ENCODE data around the gene NUDT22. TPM values are rescaled to one million over a fixed set of nuclear protein-coding genes. Genes with fewer than 3 reads are reported as not detected.
A peak's percentile ranks its signal among the peaks of the same experiment; 100 is the strongest.
"Not testable (repeated sequence)": the region's sequence is repeated elsewhere in the genome, so short reads cannot be mapped to it uniquely, and the experiment has no call there.

The NUDT22 gene
- total RNA-seq, 2 donors from 2014 or later = 73.3 to 95.6 TPM

GRCh38 chr11:64245401-64245796 lies 19.3 kb downstream of the NUDT22 start:
- Histone ChIP-seq H3K9me3 (no peaks in the 10 kb centered on the region), H3K27me3 (no peaks in the 10 kb centered on the region), H3K4me3 (peak overlapping the region; percentile 74 to 82), H3K27ac (peak overlapping the region; percentile 88 to 91), H3K36me3 (peaks cover 10% of the 10 kb centered on the region), H3K4me1 (peaks cover 0 to 47% of the 10 kb centered on the region in 2 donors)
- TF ChIP-seq, protein P1, sequence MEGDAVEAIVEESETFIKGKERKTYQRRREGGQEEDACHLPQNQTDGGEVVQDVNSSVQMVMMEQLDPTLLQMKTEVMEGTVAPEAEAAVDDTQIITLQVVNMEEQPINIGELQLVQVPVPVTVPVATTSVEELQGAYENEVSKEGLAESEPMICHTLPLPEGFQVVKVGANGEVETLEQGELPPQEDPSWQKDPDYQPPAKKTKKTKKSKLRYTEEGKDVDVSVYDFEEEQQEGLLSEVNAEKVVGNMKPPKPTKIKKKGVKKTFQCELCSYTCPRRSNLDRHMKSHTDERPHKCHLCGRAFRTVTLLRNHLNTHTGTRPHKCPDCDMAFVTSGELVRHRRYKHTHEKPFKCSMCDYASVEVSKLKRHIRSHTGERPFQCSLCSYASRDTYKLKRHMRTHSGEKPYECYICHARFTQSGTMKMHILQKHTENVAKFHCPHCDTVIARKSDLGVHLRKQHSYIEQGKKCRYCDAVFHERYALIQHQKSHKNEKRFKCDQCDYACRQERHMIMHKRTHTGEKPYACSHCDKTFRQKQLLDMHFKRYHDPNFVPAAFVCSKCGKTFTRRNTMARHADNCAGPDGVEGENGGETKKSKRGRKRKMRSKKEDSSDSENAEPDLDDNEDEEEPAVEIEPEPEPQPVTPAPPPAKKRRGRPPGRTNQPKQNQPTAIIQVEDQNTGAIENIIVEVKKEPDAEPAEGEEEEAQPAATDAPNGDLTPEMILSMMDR (IDR thresholded peaks at IDR 0.05) = no peak
- DNase-seq (ENCODE audit: low spot score) = no peak

GRCh38 chr11:64245797-64246620 lies 19.9 kb downstream of the NUDT22 start:
- no peaks in the 10 kb centered on the region for H3K27me3 ChIP-seq
- peak overlapping the region; percentile 88 to 91 for H3K27ac ChIP-seq
- peaks cover 10% of the 10 kb centered on the region for H3K36me3 ChIP-seq
- peaks cover 0 to 51% of the 10 kb centered on the region in 2 donors for H3K4me1 ChIP-seq
- peak overlapping the region; percentile 74 to 82 for H3K4me3 ChIP-seq
- peak; percentile 88 for DNase-seq (ENCODE audit: low spot score)
- H3K9me3 ChIP-seq = no peaks in the 10 kb centered on the region
- TF ChIP-seq, protein P1 (IDR thresholded peaks at IDR 0.05) = no peak

DNA sequence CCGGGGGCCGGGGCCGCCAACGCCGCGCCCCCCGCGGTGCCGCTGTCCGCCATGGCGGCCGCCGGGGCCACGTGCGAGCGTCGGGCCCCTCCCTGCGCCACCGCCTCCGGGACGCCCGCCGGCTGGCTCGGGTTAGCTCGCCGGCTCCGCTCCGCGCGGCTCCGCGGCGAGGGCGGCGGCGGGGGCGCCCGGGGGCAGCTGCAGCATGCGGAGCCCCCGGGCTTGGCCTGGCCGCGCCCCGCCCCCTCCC lies 20.5 kb downstream of the NUDT22 start:
- H3K9me3 ChIP-seq; DNase-seq (ENCODE audit: low spot score); H3K27me3 ChIP-seq: not testable (repeated sequence)
- peak overlapping the region; percentile 88 to 95 for H3K27ac ChIP-seq
- peak overlapping the region; percentile 74 to 82 for H3K4me3 ChIP-seq
- peaks cover 0 to 52% of the 10 kb centered on the region in 2 donors for H3K4me1 ChIP-seq
- peaks cover 10% of the 10 kb centered on the region for H3K36me3 ChIP-seq

DNA sequence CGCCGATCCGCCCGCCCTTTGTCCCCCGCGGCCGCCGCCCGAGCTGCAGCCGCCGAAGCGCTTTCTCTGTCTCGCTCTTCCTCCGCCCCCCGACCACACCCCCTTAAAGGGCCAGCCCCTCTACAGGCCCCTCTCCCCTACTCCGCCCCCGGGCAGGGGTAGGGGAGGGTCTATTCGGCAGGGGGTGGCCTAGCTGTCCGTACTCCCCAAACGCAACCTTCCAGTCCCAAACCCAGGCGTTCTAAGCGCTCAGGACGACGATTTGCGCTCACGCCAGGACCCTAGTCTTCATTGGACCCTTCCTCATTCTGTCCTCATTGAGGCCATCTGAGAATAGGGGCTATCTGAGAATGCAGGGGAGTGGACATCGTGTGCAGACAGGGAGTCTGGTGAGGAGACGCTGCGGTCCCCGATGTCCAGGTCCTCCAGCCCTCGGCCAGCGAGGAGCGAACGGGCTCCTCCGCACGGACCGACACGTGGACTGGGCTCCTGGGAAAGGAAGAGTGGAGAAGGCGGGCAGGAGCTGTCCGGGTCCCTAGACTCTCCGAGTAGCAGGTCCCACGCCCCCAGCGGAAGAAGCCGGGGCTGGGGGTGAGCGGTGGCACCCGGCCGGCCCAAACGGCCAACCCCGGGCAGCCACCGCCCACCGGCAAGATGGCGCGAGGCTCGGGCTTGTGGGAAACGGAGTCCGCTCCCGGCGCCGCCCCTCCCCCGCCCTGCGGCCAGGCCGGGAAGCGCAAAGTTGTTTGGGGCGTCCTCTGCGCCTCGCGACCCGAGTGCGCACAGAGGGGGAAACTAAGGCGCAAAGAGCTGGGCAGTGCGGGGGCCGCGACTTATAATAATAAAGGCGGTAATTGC lies 21.0 kb downstream of the NUDT22 start, which contains the start of gene PPP1R14B:
Gene PPP1R14B (minus strand): TSS at position 73 of the 858 bp plus-strand sequence. CDS start 270 bp downstream, outside the sequence.
- Histone ChIP-seq H3K27me3 (no peaks in the 10 kb centered on the region), H3K9me3 (no peaks in the 10 kb centered on the region), H3K4me1 (peaks cover 0 to 54% of the 10 kb centered on the region in 2 donors), H3K27ac (peak within 1 kb of the TSS; percentile 88 to 95), H3K36me3 (peaks cover 10% of the 10 kb centered on the region), H3K4me3 (peak within 1 kb of the TSS; percentile 74 to 82)
- TF ChIP-seq, protein P1 (IDR thresholded peaks at IDR 0.05) = peak in 1 of 2 donors; percentile 44
- peak; percentile 89 for DNase-seq (ENCODE audit: low spot score)

DNA sequence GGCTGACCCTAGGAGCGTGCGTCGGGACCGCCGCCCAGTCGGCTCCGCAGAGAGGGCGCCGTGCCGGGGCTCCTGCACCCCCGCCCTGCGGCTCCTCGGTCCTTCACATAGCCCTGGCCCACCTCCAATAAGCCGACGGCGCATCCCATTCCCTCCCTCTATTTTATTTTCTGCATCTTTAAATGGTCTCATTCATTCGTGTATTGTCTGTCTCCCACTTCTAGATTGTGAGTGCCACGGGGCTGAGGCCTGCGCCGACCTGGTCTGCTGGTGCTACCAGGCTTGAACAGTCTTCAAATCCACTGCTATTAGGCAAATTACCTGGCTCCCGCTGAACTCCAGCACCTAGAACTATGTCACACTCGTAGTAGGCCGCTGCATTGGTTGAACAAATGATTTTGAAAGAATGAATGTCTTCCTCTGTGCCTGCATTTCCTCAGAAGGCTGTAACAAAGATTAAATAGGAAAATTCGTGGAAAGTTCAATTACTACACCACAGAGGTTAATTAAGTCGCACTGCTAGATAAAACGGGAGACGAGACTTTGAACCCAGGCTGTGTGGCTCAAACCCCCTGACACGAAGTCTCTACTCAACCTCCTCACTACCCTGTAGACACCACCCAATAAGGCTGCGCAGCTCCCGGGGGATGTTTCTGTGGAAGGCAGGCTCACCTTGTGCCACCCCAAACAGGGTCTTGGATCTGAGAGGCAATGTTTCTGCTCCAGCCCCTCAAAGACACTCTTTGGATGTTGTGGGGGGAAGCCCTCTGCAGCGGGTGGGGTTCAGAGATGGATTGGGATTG lies 21.9 kb downstream of the NUDT22 start:
- DNase-seq (ENCODE audit: low spot score) = no peak
- Histone ChIP-seq H3K36me3 (peaks cover 10% of the 10 kb centered on the region), H3K9me3 (no peaks in the 10 kb centered on the region), H3K27me3 (no peaks in the 10 kb centered on the region), H3K27ac (peak overlapping the region; percentile 87 to 95), H3K4me3 (peak overlapping the region; percentile 56 to 74), H3K4me1 (peaks cover 0 to 54% of the 10 kb centered on the region in 2 donors)
- TF ChIP-seq, protein P1 (IDR thresholded peaks at IDR 0.05) = no peak

Data from right atrium auricular region (tissue), 2 donors.